ENCODE data around the gene MB21D2. TPM values are rescaled to one million over a fixed set of nuclear protein-coding genes. Genes with fewer than 3 reads are reported as not detected.

The MB21D2 gene
- total RNA-seq, 1 donor from 2014 or later = 11.0 TPM

DNA sequence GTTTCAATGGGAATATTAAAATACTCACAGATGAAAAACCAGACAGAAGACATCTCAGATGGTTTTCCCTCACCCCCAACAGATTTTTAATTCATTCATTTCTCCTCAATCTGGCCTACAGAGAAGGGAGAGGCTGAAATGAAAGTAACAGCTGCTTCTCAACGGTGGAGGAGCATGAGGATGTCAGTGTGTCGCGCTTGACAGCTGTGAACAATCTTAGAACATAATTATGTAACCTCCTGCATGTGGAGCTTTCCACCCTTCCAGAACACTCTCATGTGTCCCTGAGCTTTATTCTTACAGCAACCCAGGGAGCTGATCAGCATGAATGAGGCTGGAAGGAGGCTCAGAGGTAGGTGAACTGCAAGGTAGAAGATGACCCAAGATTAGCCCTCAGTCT is 52.7 kb downstream of the MB21D2 start:
- Histone ChIP-seq H3K36me3 (ENCODE audit: insufficient read depth, low read length) (no peaks in the 10 kb centered on the region), H3K4me1 (ENCODE audit: insufficient read depth, low read length) (peaks cover 11% of the 10 kb centered on the region), H4K20me1 (ENCODE audit: insufficient read depth, low read length) (peaks cover 51% of the 10 kb centered on the region), H3K4me2 (ENCODE audit: low read length) (no peak overlapping the region), H3K27ac (ENCODE audit: low read depth, low read length) (no peak overlapping the region), H3K4me3 (ENCODE audit: insufficient read depth, low read depth, low read length) (no peak overlapping the region), H3K79me2 (ENCODE audit: insufficient read depth, low read length) (peaks cover 96% of the 10 kb centered on the region), H3K9me3 (ENCODE audit: insufficient read depth, low read depth, low read length) (no peaks in the 10 kb centered on the region), H2AFZ (ENCODE audit: low read depth, low read length) (no peak overlapping the region), H3K27me3 (ENCODE audit: insufficient read depth, low read length) (no peaks in the 10 kb centered on the region), H3K9ac (ENCODE audit: low read length) (no peak overlapping the region)
- peaks cover 4% of the 10 kb centered on the region for H3K36me3 Mint-ChIP-seq (ENCODE audit: low read depth, unreplicated experiment)
- DNase-seq (ENCODE audit: low read depth) = no peak
- no peaks in the 10 kb centered on the region for H3K27me3 Mint-ChIP-seq (ENCODE audit: low read depth, unreplicated experiment)
- H3K9me3 Mint-ChIP-seq (ENCODE audit: unreplicated experiment) = no peaks in the 10 kb centered on the region
- no peak overlapping the region for H3K27ac Mint-ChIP-seq (ENCODE audit: unreplicated experiment)
- TF ChIP-seq, protein P1, sequence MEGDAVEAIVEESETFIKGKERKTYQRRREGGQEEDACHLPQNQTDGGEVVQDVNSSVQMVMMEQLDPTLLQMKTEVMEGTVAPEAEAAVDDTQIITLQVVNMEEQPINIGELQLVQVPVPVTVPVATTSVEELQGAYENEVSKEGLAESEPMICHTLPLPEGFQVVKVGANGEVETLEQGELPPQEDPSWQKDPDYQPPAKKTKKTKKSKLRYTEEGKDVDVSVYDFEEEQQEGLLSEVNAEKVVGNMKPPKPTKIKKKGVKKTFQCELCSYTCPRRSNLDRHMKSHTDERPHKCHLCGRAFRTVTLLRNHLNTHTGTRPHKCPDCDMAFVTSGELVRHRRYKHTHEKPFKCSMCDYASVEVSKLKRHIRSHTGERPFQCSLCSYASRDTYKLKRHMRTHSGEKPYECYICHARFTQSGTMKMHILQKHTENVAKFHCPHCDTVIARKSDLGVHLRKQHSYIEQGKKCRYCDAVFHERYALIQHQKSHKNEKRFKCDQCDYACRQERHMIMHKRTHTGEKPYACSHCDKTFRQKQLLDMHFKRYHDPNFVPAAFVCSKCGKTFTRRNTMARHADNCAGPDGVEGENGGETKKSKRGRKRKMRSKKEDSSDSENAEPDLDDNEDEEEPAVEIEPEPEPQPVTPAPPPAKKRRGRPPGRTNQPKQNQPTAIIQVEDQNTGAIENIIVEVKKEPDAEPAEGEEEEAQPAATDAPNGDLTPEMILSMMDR (IDR thresholded peaks at IDR 0.05; ENCODE audit: insufficient read depth, low read depth, low read length) = no peak
- no peak for TF ChIP-seq EZH2 (IDR thresholded peaks at IDR 0.05; ENCODE audit: insufficient read depth, low read length)
- H3K4me1 Mint-ChIP-seq (ENCODE audit: low read depth, unreplicated experiment) = peaks cover 42% of the 10 kb centered on the region
- no peak for FAIRE-seq
- H3K4me3 Mint-ChIP-seq (ENCODE audit: unreplicated experiment) = no peak overlapping the region

DNA sequence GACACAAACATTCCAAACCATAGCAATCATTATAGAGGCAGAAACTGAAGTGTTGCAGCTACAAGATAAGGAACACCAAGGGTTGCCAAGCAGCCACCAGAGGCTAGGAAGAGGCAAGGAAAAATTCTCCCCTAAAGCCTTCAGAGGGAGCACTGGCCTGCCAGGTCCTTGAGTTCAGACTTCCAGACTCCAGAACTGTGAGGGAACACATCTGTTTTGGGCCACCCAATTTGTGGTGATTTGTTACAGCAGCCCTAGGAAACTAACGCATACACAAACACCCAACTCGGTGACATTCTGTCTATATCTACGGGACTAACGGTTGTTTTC is 54.6 kb downstream of the MB21D2 start:
- TF ChIP-seq, protein P1 (IDR thresholded peaks at IDR 0.05; ENCODE audit: insufficient read depth, low read depth, low read length) = no peak
- no peak for TF ChIP-seq EZH2 (IDR thresholded peaks at IDR 0.05; ENCODE audit: insufficient read depth, low read length)
- H3K79me2 ChIP-seq (ENCODE audit: insufficient read depth, low read length) = peaks cover 98% of the 10 kb centered on the region
- H3K27ac ChIP-seq (ENCODE audit: low read depth, low read length) = no peak overlapping the region
- DNase-seq (ENCODE audit: low read depth) (no peak), FAIRE-seq (no peak)
- no peaks in the 10 kb centered on the region for H3K27me3 ChIP-seq (ENCODE audit: insufficient read depth, low read length)
- Mint-ChIP-seq H3K27ac (ENCODE audit: unreplicated experiment) (no peak overlapping the region), H3K4me1 (ENCODE audit: low read depth, unreplicated experiment) (peaks cover 41% of the 10 kb centered on the region), H3K27me3 (ENCODE audit: low read depth, unreplicated experiment) (no peaks in the 10 kb centered on the region), H3K9me3 (ENCODE audit: unreplicated experiment) (no peaks in the 10 kb centered on the region), H3K36me3 (ENCODE audit: low read depth, unreplicated experiment) (peaks cover 4% of the 10 kb centered on the region), H3K4me3 (ENCODE audit: unreplicated experiment) (no peak overlapping the region)
- H3K9ac ChIP-seq (ENCODE audit: low read length) = no peak overlapping the region
- no peaks in the 10 kb centered on the region for H3K36me3 ChIP-seq (ENCODE audit: insufficient read depth, low read length)
- H3K4me3 ChIP-seq (ENCODE audit: insufficient read depth, low read depth, low read length) = no peak overlapping the region
- peaks cover 61% of the 10 kb centered on the region for H4K20me1 ChIP-seq (ENCODE audit: insufficient read depth, low read length)
- H3K4me1 ChIP-seq (ENCODE audit: insufficient read depth, low read length) = peaks cover 16% of the 10 kb centered on the region
- H3K9me3 ChIP-seq (ENCODE audit: insufficient read depth, low read depth, low read length) = no peaks in the 10 kb centered on the region
- no peak overlapping the region for H2AFZ ChIP-seq (ENCODE audit: low read depth, low read length)
- H3K4me2 ChIP-seq (ENCODE audit: low read length) = no peak overlapping the region

DNA sequence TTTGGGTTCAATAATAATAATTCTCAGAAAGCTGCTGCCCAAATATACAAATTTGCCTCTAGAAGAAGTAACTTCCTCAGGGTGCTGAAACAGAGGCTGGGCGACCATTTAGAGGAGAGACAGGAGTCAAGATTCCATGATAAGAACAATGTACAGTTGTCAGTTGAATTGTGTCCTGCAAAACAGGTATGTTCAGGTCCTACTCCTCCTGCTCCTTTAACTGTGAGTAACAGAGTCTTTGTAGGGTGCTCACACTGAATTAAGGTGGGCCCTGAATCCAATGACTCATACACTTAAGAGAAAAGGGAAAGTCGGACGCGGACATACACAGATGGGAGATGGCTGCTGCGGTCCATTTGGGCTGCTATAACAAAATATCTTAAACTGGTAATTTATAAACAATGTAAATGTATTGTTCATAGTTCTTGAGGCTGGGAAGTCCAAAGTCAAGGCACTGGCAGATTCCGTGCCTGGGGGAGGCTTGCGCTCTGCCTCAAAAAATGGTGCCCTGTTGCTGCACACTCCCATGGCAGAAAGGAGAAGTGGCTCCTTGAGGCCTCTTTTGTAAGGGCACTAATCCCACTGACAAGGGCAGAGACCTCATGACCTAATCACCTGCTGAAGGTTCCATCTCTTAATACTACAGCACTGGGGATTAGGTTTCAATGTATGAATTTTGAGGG is 55.1 kb downstream of the MB21D2 start:
- Mint-ChIP-seq H3K27me3 (ENCODE audit: low read depth, unreplicated experiment) (no peaks in the 10 kb centered on the region), H3K36me3 (ENCODE audit: low read depth, unreplicated experiment) (peaks cover 4% of the 10 kb centered on the region), H3K4me3 (ENCODE audit: unreplicated experiment) (no peak overlapping the region), H3K4me1 (ENCODE audit: low read depth, unreplicated experiment) (peaks cover 36% of the 10 kb centered on the region), H3K9me3 (ENCODE audit: unreplicated experiment) (no peaks in the 10 kb centered on the region), H3K27ac (ENCODE audit: unreplicated experiment) (no peak overlapping the region)
- no peak overlapping the region for H3K4me3 ChIP-seq (ENCODE audit: insufficient read depth, low read depth, low read length)
- H3K36me3 ChIP-seq (ENCODE audit: insufficient read depth, low read length) = no peaks in the 10 kb centered on the region
- no peak overlapping the region for H3K9ac ChIP-seq (ENCODE audit: low read length)
- FAIRE-seq (no peak), DNase-seq (ENCODE audit: low read depth) (no peak)
- peaks cover 63% of the 10 kb centered on the region for H4K20me1 ChIP-seq (ENCODE audit: insufficient read depth, low read length)
- no peak for TF ChIP-seq EZH2 (IDR thresholded peaks at IDR 0.05; ENCODE audit: insufficient read depth, low read length)
- TF ChIP-seq, protein P1 (IDR thresholded peaks at IDR 0.05; ENCODE audit: insufficient read depth, low read depth, low read length) = no peak
- H3K4me1 ChIP-seq (ENCODE audit: insufficient read depth, low read length) = peaks cover 16% of the 10 kb centered on the region
- H2AFZ ChIP-seq (ENCODE audit: low read depth, low read length) = no peak overlapping the region
- H3K4me2 ChIP-seq (ENCODE audit: low read length) = no peak overlapping the region
- H3K79me2 ChIP-seq (ENCODE audit: insufficient read depth, low read length) = peaks cover 97% of the 10 kb centered on the region
- H3K9me3 ChIP-seq (ENCODE audit: insufficient read depth, low read depth, low read length) = no peaks in the 10 kb centered on the region
- no peaks in the 10 kb centered on the region for H3K27me3 ChIP-seq (ENCODE audit: insufficient read depth, low read length)
- no peak overlapping the region for H3K27ac ChIP-seq (ENCODE audit: low read depth, low read length)
